ENCODE results near the gene UIMC1.
"Not testable (repeated sequence)": the region's sequence is repeated elsewhere in the genome, so short reads cannot be mapped to it uniquely, and the experiment has no call there.

Gene UIMC1

GRCh38 chr5:177005619-177006264, 837 bp downstream of the UIMC1 start:
- DNase-seq (ENCODE audit: low read depth) = peak; percentile 65

- no peak for DNase-seq (ENCODE audit: low read depth)
Measured at GRCh38 chr5:177004961-177005360, 1.6 kb downstream of the UIMC1 start.

GRCh38 chr5:177003649-177004048, 2.9 kb downstream of the UIMC1 start:
- no peak for DNase-seq (ENCODE audit: low read depth)

GRCh38 chr5:176999526-176999925, 7.1 kb downstream of the UIMC1 start:
- DNase-seq (ENCODE audit: low read depth) = not testable (repeated sequence)

GRCh38 chr5:176998828-176999227, 7.8 kb downstream of the UIMC1 start:
- DNase-seq (ENCODE audit: low read depth) = no peak

GRCh38 chr5:176996780-176997179, 9.8 kb downstream of the UIMC1 start:
- no peak for DNase-seq (ENCODE audit: low read depth)

- DNase-seq (ENCODE audit: low read depth) = peak; percentile 55
Measured at GRCh38 chr5:176995896-176996767, 10.4 kb downstream of the UIMC1 start.

- DNase-seq (ENCODE audit: low read depth) = no peak
Measured at GRCh38 chr5:176995122-176995490, 11.5 kb downstream of the UIMC1 start.

GRCh38 chr5:176994460-176995121, 12.0 kb downstream of the UIMC1 start:
- DNase-seq (ENCODE audit: low read depth) = no peak

GRCh38 chr5:176993081-176993480, 13.5 kb downstream of the UIMC1 start:
- DNase-seq (ENCODE audit: low read depth) = not testable (repeated sequence)

GRCh38 chr5:176987583-176987982, 19.0 kb downstream of the UIMC1 start:
- DNase-seq (ENCODE audit: low read depth) = no peak

GRCh38 chr5:176986280-176986679, 20.3 kb downstream of the UIMC1 start:
- DNase-seq (ENCODE audit: low read depth) = no peak

GRCh38 chr5:176985516-176985915, 21.1 kb downstream of the UIMC1 start:
- DNase-seq (ENCODE audit: low read depth) = no peak

GRCh38 chr5:176984176-176984575, 22.4 kb downstream of the UIMC1 start:
- DNase-seq (ENCODE audit: low read depth) = not testable (repeated sequence)

- DNase-seq (ENCODE audit: low read depth) = not testable (repeated sequence)
Measured at GRCh38 chr5:176983593-176983992, 23.0 kb downstream of the UIMC1 start.

GRCh38 chr5:176983112-176983511, 23.5 kb downstream of the UIMC1 start:
- DNase-seq (ENCODE audit: low read depth) = not testable (repeated sequence)

- no peak for DNase-seq (ENCODE audit: low read depth)
Measured at GRCh38 chr5:176980818-176981217, 25.8 kb downstream of the UIMC1 start.

GRCh38 chr5:176979669-176980068, 26.9 kb downstream of the UIMC1 start:
- no peak for DNase-seq (ENCODE audit: low read depth)

GRCh38 chr5:176965633-176966032, 40.9 kb downstream of the UIMC1 start:
- no peak for DNase-seq (ENCODE audit: low read depth)

GRCh38 chr5:176959051-176959450, 47.5 kb downstream of the UIMC1 start:
- DNase-seq (ENCODE audit: low read depth) = no peak

- DNase-seq (ENCODE audit: low read depth) = no peak
Measured at GRCh38 chr5:176956756-176957155, 49.8 kb downstream of the UIMC1 start.

- peak; percentile 31 for DNase-seq (ENCODE audit: low read depth)
Measured at GRCh38 chr5:176955895-176956294, 50.7 kb downstream of the UIMC1 start.

GRCh38 chr5:176954050-176954449, 52.5 kb downstream of the UIMC1 start:
- DNase-seq (ENCODE audit: low read depth) = no peak
